Measurements from ENCODE around the gene CYP20A1.

Gene CYP20A1

GRCh38 chr2:203352604-203353255 lies 113.9 kb downstream of the CYP20A1 start:
- no peak for DNase-seq (ENCODE audit: low read depth in 1 of 2, low spot score in 1 of 2)

GRCh38 chr2:203354966-203355365 lies 116.1 kb downstream of the CYP20A1 start:
- no peak for TF ChIP-seq SPI1 (IDR thresholded peaks at IDR 0.05; ENCODE audit: borderline replicate concordance, low read depth)
- no peak for TF ChIP-seq POLR2AphosphoS5 (IDR thresholded peaks at IDR 0.05; ENCODE audit: low read depth)
- TF ChIP-seq GABPA (IDR thresholded peaks at IDR 0.05; ENCODE audit: low read depth), result no peak
- TF ChIP-seq CTCF (IDR thresholded peaks at IDR 0.05; ENCODE audit: insufficient read depth, low read length), result no peak
- TF ChIP-seq, protein P1, sequence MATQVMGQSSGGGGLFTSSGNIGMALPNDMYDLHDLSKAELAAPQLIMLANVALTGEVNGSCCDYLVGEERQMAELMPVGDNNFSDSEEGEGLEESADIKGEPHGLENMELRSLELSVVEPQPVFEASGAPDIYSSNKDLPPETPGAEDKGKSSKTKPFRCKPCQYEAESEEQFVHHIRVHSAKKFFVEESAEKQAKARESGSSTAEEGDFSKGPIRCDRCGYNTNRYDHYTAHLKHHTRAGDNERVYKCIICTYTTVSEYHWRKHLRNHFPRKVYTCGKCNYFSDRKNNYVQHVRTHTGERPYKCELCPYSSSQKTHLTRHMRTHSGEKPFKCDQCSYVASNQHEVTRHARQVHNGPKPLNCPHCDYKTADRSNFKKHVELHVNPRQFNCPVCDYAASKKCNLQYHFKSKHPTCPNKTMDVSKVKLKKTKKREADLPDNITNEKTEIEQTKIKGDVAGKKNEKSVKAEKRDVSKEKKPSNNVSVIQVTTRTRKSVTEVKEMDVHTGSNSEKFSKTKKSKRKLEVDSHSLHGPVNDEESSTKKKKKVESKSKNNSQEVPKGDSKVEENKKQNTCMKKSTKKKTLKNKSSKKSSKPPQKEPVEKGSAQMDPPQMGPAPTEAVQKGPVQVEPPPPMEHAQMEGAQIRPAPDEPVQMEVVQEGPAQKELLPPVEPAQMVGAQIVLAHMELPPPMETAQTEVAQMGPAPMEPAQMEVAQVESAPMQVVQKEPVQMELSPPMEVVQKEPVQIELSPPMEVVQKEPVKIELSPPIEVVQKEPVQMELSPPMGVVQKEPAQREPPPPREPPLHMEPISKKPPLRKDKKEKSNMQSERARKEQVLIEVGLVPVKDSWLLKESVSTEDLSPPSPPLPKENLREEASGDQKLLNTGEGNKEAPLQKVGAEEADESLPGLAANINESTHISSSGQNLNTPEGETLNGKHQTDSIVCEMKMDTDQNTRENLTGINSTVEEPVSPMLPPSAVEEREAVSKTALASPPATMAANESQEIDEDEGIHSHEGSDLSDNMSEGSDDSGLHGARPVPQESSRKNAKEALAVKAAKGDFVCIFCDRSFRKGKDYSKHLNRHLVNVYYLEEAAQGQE (IDR thresholded peaks at IDR 0.05; ENCODE audit: insufficient replicate concordance, low read depth), result no peak
- Histone ChIP-seq H3K4me3 (replicated peaks; ENCODE audit: insufficient read depth, low read length) (no peak overlapping the region), H3K27ac (replicated peaks) (no peak overlapping the region), H3K27me3 (ENCODE audit: insufficient read depth, poor library complexity, severe bottlenecking) (no peaks in the 10 kb centered on the region)
- no peak for DNase-seq (ENCODE audit: low read depth in 1 of 2, low spot score in 1 of 2)

More at GRCh38 chr2:203352604-203353255, 113.9 kb downstream of the CYP20A1 start:
- H3K4me3 ChIP-seq (replicated peaks; ENCODE audit: insufficient read depth, low read length), result no peak overlapping the region
- no peaks in the 10 kb centered on the region for H3K27me3 ChIP-seq (ENCODE audit: insufficient read depth, poor library complexity, severe bottlenecking)
- no peak for TF ChIP-seq POLR2AphosphoS5 (IDR thresholded peaks at IDR 0.05; ENCODE audit: low read depth)
- TF ChIP-seq CTCF (IDR thresholded peaks at IDR 0.05; ENCODE audit: insufficient read depth, low read length), result no peak
- no peak for TF ChIP-seq GABPA (IDR thresholded peaks at IDR 0.05; ENCODE audit: low read depth)
- TF ChIP-seq, protein P1 (IDR thresholded peaks at IDR 0.05; ENCODE audit: insufficient replicate concordance, low read depth), result no peak
- TF ChIP-seq SPI1 (IDR thresholded peaks at IDR 0.05; ENCODE audit: borderline replicate concordance, low read depth), result no peak
- no peak overlapping the region for H3K27ac ChIP-seq (replicated peaks)

All from HL-60 (cell line).